Parathyroid adenoma (tissue), 2 donors: ENCODE measurements around the gene LFNG.

Source experiments
- H2AFZ ChIP-seq: fragments of 300-600 bp; sonication (generic); one replicate; pipeline ENCODE4 v1.7.0; 2017; ENCODE audit warnings: antibody characterized with exemption, mild to moderate bottlenecking
- H3K27ac ChIP-seq: fragments of 300-600 bp; sonication (generic); one replicate; pipeline ENCODE4 v1.7.0; 2017
- H3K27me3 ChIP-seq: fragments of 300-600 bp; sonication (generic); one replicate; pipeline ENCODE4 v1.7.0; 2017; ENCODE audit warnings: low read length; ENCODE audit not compliant: control insufficient read depth, insufficient read depth
- H3K36me3 ChIP-seq: fragments of 300-600 bp; sonication (generic); one replicate; pipeline ENCODE4 v1.7.0; 2017; ENCODE audit warnings: low read length; ENCODE audit not compliant: control insufficient read depth, insufficient read depth
- H3K4me1 ChIP-seq: fragments of 300-600 bp; sonication (generic); one replicate; pipeline ENCODE4 v1.7.0; 2017; ENCODE audit warnings: control low read depth
- H3K4me2 ChIP-seq: fragments of 300-600 bp; sonication (generic); one replicate; pipeline ENCODE4 v1.7.0; 2017; ENCODE audit warnings: low read length
- H3K4me3 ChIP-seq: fragments of 300-600 bp; sonication (generic); one replicate; pipeline ENCODE4 v1.7.0; 2017; ENCODE audit warnings: low read depth, low read length
- H3K79me2 ChIP-seq: fragments of 300-600 bp; sonication (generic); one replicate; pipeline ENCODE4 v1.7.0; 2017; ENCODE audit warnings: control low read depth
- H3K9ac ChIP-seq: fragments of 300-600 bp; sonication (generic); one replicate; pipeline ENCODE4 v1.7.0; 2017; ENCODE audit warnings: mild to moderate bottlenecking
- H3K9me3 ChIP-seq: fragments of 300-600 bp; sonication (generic); one replicate; pipeline ENCODE4 v1.7.0; 2017; ENCODE audit warnings: low read length; ENCODE audit not compliant: control insufficient read depth
- CTCF ChIP-seq: fragments of 300-600 bp; sonication (generic); IDR thresholded peaks from one replicate; pipeline ENCODE4 v1.7.0; 2017; ENCODE audit warnings: antibody characterized with exemption, mild to moderate bottlenecking
- donor health status: primary hyperparathyroidism.

LFNG gene

DNA sequence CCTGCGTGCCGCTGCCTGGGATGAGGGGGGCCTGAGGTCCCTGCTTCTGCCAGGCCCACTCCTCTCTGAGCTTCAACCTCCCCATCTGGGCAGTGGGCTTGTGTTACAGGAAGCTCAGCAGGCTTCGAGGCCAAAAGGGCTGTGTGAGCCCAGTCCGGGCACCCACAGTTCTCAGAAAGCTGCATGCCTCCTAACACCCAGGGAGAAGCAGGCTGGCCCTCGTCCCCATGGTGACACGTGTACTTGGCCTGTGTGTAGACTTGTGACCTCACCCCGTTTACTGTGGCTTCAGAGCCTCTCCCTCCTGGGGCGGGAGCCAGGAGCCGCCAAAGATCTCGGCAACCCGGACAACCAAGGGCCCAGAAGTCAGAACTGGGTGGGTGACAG, 41.2 kb upstream of the LFNG start:
- TF ChIP-seq CTCF: no peak
- Histone ChIP-seq H3K36me3 (no peaks in the 10 kb centered on the region), H2AFZ (no peak overlapping the region), H3K4me2 (no peak overlapping the region), H3K9ac (no peak overlapping the region), H3K9me3 (no peaks in the 10 kb centered on the region), H3K27ac (no peak overlapping the region), H3K4me1 (no peaks in the 10 kb centered on the region), H3K79me2 (no peaks in the 10 kb centered on the region), H3K4me3 (no peak overlapping the region), H3K27me3 (peaks cover 9% of the 10 kb centered on the region)

DNA sequence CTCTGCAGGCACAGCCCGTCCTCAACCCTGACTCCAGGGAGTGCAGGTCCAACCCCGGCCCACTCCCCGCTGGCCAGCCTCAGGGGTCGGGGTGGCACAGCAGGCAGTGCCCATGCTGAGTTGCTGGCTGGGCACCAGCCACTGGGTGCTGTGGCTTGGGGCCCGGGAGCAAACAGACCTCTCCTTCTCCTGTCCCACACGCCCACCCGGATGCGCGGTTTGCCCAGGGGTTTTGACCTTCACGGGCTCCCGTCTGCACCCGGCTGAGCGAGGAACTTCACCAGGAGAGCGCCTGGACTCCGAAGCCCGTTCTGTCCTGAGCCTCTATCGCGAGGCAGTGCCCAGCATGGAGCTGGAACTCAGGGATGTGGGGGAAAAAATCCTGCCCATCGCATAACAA, 40.8 kb upstream of the LFNG start:
- no peaks in the 10 kb centered on the region for H3K4me1 ChIP-seq
- no peak for TF ChIP-seq CTCF
- no peak overlapping the region for H3K9ac ChIP-seq
- no peak overlapping the region for H2AFZ ChIP-seq
- H3K4me3 ChIP-seq: no peak overlapping the region
- peaks cover 9% of the 10 kb centered on the region for H3K27me3 ChIP-seq
- no peak overlapping the region for H3K27ac ChIP-seq
- no peaks in the 10 kb centered on the region for H3K79me2 ChIP-seq
- H3K4me2 ChIP-seq: no peak overlapping the region
- no peaks in the 10 kb centered on the region for H3K9me3 ChIP-seq
- H3K36me3 ChIP-seq: no peaks in the 10 kb centered on the region

DNA sequence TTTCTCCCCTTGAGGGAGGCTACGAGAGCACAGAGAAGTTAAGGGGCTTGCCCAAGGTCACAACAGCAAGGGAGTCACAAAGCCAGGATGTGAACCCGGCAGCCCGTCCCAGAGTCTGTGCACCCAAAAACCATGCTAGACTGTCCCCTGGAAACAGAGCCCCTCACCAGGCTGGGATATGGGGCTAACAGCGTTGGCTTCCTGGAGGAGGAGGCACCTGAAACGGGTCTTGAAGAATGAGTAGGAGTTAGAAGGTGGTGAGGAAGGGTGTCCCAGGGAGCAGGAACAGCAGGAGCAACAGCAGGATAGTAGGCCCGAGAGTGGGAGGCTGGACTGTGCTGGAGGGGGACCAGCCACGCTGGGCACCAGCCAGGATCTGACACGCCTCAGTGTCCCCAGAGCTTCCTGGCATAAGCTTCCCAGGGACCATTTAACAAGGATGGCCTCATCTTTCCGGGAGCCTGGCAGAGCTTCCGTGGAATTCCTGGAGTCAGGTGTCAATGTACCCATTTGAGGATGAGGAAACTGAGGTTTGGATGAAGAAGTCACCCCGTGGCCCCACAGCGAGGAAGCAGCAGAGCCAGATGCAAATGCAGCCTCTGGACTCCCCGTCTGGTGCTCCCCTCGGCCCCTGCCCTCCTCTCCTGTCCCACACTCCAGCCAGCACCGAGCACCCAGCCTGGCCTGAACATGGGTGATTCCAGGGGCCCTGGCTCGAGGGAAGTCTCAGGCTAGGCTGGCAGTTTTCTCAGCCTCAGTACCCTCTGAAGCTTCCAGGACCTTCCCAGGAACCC, 40.1 kb upstream of the LFNG start:
- Histone ChIP-seq H3K27me3 (peaks cover 9% of the 10 kb centered on the region), H3K4me3 (no peak overlapping the region), H3K4me2 (no peak overlapping the region), H3K9me3 (no peaks in the 10 kb centered on the region), H3K9ac (no peak overlapping the region), H3K79me2 (no peaks in the 10 kb centered on the region), H2AFZ (no peak overlapping the region), H3K36me3 (no peaks in the 10 kb centered on the region), H3K4me1 (no peaks in the 10 kb centered on the region), H3K27ac (no peak overlapping the region)
- no peak for TF ChIP-seq CTCF

- no peak overlapping the region for H3K4me3 ChIP-seq
- H3K4me2 ChIP-seq: no peak overlapping the region
- H3K27ac ChIP-seq: no peak overlapping the region
- TF ChIP-seq CTCF: no peak
- no peaks in the 10 kb centered on the region for H3K4me1 ChIP-seq
- no peak overlapping the region for H3K9ac ChIP-seq
- peaks cover 9% of the 10 kb centered on the region for H3K27me3 ChIP-seq
- H3K36me3 ChIP-seq: no peaks in the 10 kb centered on the region
- H3K9me3 ChIP-seq: no peaks in the 10 kb centered on the region
- H2AFZ ChIP-seq: no peak overlapping the region
- no peaks in the 10 kb centered on the region for H3K79me2 ChIP-seq
Measured at GRCh38 chr7:2480070-2480408, 39.5 kb upstream of the LFNG start.

DNA sequence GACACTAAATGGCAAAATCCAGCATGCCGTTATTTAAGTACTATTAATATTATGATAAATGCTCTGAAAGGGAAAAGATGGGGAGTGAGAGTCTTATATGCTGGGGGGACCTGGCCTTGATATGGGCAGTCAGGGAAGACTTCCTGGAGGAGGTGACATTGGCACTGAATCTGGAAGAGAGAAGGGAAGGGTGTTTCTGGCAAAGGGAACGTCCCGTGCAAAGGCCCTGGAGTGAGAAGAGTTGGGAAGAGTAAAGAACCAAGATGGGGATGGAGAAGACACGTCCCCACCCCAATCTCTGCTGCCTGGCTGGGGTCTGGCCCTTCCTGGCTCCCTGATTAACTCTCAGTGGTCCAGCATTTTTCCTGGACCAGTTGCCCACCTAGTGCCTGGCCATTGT, 38.4 kb upstream of the LFNG start:
- TF ChIP-seq CTCF: no peak
- Histone ChIP-seq H3K79me2 (no peaks in the 10 kb centered on the region), H3K27me3 (peaks cover 9% of the 10 kb centered on the region), H3K4me1 (no peaks in the 10 kb centered on the region), H3K27ac (no peak overlapping the region), H3K4me3 (no peak overlapping the region), H3K9ac (no peak overlapping the region), H3K4me2 (no peak overlapping the region), H3K9me3 (no peaks in the 10 kb centered on the region), H3K36me3 (no peaks in the 10 kb centered on the region), H2AFZ (no peak overlapping the region)
